ENCODE results near the gene PGM3. TPM values are rescaled to one million over a fixed set of nuclear protein-coding genes. Genes with fewer than 3 reads are reported as not detected.

The PGM3 gene
- total and polyA plus RNA-seq, 12 donors, result 5.3 to 23.4 (median 16.1) TPM

DNA sequence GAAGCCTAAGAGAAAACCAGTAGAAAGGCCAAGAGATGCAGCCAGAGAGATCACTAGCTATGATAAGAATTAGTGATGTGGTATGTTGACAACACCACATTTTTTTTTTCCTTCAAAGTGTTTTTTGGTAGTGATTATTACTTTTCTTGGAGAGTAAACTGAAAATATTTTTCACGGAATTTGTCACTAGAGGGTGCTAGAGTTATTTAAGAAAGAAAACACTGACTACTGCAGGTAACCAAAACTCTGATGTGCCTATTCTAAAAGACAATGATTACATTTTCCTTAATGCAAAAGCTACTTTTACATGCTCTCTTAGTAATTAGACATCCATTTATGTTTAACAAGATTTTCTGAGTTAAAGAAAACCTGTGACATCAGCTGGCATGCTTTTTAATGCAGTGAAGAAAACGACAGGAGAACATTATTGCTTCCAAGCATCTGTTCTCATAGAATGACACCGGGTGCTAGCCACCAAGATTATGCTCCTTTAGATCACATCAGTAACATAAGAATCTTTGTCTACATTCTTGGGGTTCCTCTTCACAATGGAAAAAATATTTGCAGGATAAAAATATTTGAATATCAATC, 28.9 kb upstream of the PGM3 start:
- Histone ChIP-seq H3K4me3 (no peak overlapping the region), H3K27me3 (no peaks in the 10 kb centered on the region), H3K27ac (no peak overlapping the region), H3K4me1 (no peaks in the 10 kb centered on the region), H3K36me3 (peaks cover 0 to 7% (median 0%) of the 10 kb centered on the region in 9 donors), H3K9me3 (no peaks in the 10 kb centered on the region)
- DNase-seq (no peak), ATAC-seq (no peak)
- TF ChIP-seq, protein P1, sequence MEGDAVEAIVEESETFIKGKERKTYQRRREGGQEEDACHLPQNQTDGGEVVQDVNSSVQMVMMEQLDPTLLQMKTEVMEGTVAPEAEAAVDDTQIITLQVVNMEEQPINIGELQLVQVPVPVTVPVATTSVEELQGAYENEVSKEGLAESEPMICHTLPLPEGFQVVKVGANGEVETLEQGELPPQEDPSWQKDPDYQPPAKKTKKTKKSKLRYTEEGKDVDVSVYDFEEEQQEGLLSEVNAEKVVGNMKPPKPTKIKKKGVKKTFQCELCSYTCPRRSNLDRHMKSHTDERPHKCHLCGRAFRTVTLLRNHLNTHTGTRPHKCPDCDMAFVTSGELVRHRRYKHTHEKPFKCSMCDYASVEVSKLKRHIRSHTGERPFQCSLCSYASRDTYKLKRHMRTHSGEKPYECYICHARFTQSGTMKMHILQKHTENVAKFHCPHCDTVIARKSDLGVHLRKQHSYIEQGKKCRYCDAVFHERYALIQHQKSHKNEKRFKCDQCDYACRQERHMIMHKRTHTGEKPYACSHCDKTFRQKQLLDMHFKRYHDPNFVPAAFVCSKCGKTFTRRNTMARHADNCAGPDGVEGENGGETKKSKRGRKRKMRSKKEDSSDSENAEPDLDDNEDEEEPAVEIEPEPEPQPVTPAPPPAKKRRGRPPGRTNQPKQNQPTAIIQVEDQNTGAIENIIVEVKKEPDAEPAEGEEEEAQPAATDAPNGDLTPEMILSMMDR (IDR thresholded peaks at IDR 0.05), result peak in 8 of 9 donors; percentile 23 to 75 (median 56)
- WGBS, 2 donors, result 30 to 47% methylated on average over 3 of the region's 3 CpGs
- intact Hi-C loops (cut with DNase I), result loop anchor here (1.0 to 10.0 kb wide), 6 partner anchors 183 to 293 kb away; partner anchors contain the start of gene PRSS35 (in 4 of the 10)

DNA sequence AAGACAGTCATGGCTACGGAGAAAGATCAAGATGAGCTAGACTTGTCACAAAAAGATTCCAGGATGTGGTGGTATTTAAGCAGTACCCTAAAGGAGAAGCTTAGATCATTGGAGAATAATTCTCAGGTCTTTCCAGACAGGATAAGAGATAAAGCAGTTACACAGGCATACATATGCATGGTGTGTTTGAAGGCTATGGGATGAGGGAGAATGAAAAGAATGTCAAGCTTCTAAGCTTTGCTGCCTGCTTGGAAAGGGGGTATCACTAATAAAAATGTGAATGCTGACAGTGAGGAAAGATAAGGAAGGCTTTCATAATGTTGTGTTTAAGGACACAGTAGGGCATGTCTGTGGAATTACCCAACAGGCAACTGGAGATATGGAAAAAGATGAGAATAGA, 28.2 kb upstream of the PGM3 start:
- Histone ChIP-seq H3K27me3 (no peaks in the 10 kb centered on the region), H3K9me3 (no peaks in the 10 kb centered on the region), H3K4me3 (no peak overlapping the region), H3K36me3 (peaks cover 0 to 5% (median 0%) of the 10 kb centered on the region in 9 donors), H3K4me1 (no peaks in the 10 kb centered on the region), H3K27ac (no peak overlapping the region)
- WGBS, 2 donors, result 78 to 86% methylated on average over 1 of the region's 1 CpG
- no peak for DNase-seq
- TF ChIP-seq, protein P1 (IDR thresholded peaks at IDR 0.05), result no peak
- intact Hi-C loops (cut with DNase I), result loop anchor here in 7 of 10 donors (2.0 to 10.0 kb wide), 4 partner anchors 184 to 294 kb away; partner anchors contain the start of gene PRSS35 (in 2 of the 7)
- ATAC-seq, result no peak

DNA sequence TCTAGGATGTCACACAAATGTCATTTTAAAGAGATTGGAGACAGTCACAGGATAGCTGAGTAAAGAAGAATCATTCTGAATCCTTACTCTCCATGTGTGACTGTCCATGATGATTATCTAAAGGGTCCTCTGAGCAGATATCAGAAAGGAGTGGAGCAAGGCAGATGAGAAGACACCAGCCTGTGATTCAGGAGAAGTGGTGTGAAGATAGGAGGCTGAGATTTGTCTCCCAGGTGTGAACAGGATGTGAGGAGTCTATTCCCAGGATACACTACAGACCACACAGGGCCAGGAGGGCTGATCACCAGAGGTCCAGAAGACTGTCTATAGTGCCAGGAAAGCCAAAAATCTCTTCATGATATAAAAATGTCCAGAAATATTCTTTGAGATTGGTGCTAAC, 27.1 kb upstream of the PGM3 start:
- Histone ChIP-seq H3K9me3 (no peaks in the 10 kb centered on the region), H3K36me3 (peaks cover 0 to 5% (median 0%) of the 10 kb centered on the region in 9 donors), H3K4me1 (peaks cover 0 to 3% (median 0%) of the 10 kb centered on the region in 9 donors), H3K4me3 (no peak overlapping the region), H3K27me3 (no peaks in the 10 kb centered on the region), H3K27ac (no peak overlapping the region)
- no peak for DNase-seq
- ATAC-seq, result no peak
- TF ChIP-seq, protein P1 (IDR thresholded peaks at IDR 0.05), result no peak
- intact Hi-C loops (cut with DNase I), result loop anchor here in 7 of 10 donors (2.0 to 10.0 kb wide), 4 partner anchors 185 to 295 kb away; partner anchors contain the start of gene PRSS35 (in 2 of the 7)

DNA sequence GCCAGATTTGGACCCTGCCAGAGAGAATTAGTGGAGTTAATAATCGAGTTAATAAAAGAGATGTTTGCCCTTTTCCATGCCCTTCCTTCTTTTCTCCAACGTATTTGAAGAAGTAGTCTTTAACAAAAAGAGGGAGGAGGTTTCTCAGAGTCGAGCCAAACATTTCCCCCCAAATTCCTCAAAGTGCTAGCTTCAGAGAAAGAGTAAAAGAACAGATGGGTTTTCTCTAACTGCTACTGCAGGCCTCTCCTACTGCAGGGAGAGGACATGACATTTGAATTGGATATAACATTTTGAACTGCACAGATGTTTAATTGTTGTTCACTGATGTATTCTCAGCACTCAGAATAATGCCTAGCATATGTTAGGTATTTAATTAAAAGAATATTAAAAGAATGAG, 25.6 kb upstream of the PGM3 start:
- Histone ChIP-seq H3K27ac (no peak overlapping the region), H3K4me1 (peaks cover 0 to 4% (median 0%) of the 10 kb centered on the region in 9 donors), H3K4me3 (no peak overlapping the region), H3K9me3 (no peaks in the 10 kb centered on the region), H3K27me3 (no peaks in the 10 kb centered on the region), H3K36me3 (peaks cover 0 to 5% (median 0%) of the 10 kb centered on the region in 9 donors)
- TF ChIP-seq, protein P1 (IDR thresholded peaks at IDR 0.05), result no peak
- no peak for DNase-seq
- WGBS, 2 donors, result 57% methylated on average over 3 of the region's 3 CpGs
- intact Hi-C loops (cut with DNase I), result loop anchor here in 4 of 10 donors (5.0 to 10.0 kb wide), 2 partner anchors 151 to 974 kb away; partner anchors contain the start of genes DOP1A (in 3 of the 4), UBE3D (in 3 of the 4) and IBTK (in 1 of the 4)
- no peak for ATAC-seq

Data from heart right ventricle (tissue), 16 donors.